GM19351 (cell line): Measurements from ENCODE around the gene FILIP1L.

Source experiments
- ATAC-seq: cut with Tn5 transposase; IDR thresholded peaks from one replicate; pipeline ENCODE4 v1.9.1; 2021; ENCODE audit warnings: mild to moderate bottlenecking, moderate library complexity; ENCODE audit not compliant: unreplicated experiment

FILIP1L gene

DNA sequence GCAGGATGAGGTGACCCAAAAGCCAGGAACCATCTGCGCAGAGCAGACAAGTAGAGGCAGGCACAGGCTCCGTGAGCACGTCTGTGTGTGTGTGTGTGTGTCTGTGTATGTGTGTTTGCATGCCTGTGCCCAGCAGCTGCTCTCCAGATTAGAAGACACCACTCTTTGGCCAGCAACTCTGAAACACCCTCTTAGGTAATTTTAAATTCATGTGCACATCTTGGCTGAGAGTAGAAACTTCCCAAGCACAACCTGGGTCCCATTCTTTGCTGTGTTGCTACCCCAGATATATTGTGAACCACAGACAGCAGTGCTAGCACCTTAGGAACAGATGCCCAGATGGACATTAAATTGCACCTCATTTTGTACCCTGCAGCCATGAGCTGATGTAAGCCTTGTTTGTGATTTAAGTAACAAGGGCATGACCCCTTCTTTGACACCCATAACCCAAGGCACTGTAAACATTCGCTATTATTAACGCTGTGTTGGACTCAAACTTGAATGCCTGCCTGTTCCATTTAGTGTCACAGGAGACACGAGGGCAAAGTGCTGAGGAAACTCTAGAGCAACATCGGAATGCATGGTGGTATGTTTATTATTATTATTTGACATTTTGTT lies at the start of gene FILIP1L:
TSS of gene FILIP1L (minus strand) at position 89 of the 618 bp plus-strand sequence.
- no peak for ATAC-seq

DNA sequence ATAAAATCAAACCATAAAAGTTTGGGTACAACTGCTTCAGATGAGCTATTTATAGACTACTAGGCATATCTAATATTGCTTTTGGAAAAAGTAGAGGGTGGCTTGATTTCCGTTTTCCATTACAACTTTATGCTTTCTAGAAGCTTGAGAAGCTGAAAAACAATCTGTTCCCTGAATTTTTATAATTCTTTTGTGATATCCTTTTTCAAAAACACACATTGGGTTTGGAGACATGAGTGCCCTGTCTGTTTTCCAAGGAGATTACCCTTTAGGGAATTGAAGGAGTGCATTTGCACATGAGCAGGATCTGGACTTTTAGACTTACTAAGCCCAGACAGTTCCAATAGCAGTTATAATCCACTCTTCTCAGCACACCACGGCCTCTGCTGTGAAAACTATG lies 49.5 kb upstream of the FILIP1L start:
- ATAC-seq, result no peak

DNA sequence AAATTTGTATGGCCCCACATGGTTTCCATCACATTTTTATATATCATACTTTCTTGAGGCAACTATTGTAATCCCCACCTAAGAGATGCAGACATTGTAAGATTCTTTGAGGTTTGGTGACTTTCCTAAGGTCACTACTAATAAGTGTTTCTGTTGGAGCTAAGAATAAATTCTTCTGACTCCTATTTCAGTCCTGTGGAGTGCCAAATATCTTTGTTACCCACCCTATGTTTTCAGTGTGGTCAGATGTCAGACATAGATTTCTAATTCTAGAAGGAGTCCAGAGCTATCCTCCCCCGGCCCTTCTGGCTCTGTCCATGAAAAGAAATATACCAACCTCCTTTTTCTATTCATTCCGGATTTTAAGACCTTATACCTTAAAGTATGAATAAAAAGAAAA lies 46.2 kb upstream of the FILIP1L start:
- ATAC-seq, result no peak

DNA sequence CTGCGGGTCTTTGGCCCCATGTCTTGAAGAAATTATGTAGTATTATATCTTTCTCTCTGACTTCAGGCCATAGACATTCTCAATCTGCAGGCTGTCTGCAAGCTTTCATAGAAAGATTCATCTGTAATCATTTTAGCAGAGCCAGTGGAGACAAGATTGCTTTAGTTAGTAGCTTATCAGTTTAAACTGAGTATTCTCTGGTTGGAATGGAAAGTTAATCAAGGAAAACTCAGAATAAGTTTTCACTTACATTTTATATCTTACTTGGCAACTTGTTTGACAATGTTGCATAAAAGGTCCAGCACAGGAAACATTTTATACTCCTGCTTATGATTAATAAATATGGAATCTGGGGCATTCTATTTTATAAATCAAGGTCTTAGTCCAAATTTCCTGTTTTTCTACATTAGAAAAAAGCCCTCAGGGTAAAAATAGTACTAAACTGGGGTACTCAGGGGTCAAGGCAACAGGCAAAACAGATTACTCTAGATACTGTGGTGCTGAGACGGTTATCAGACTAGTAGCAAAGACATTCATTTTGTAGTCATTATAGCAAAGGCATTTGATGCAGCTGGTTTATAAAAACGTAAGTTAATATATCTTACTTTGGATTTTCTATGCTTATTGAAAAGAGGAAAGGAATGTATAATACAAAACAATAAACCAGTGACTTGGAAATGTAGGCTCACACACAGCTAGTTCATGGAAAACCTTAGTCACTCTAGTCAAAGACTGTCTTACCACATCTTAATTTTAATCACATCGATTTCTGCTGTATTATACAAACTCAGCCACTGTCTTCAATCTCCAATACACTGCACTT lies 45.2 kb upstream of the FILIP1L start:
- no peak for ATAC-seq

DNA sequence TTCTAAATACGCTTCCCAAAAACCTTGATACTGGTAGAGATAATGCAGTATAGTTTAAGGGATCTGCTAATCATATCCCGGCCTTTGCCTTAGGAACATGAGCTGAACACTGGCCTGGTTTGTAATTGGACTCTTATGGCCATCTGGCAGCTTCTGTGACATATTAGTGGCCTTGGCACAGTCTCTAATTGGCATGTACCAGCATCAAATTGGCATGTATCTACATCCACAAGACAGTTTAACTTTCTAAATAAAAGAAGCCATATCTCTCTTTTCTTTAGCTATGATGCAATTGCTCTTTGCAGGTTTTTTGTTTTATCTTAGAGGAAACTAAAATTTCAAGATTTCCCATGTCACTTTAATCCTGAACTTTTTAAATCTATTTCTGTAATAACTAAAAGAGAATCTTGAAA lies 44.6 kb upstream of the FILIP1L start:
- no peak for ATAC-seq

GRCh38 chr3:100157685-100158084 lies 43.4 kb upstream of the FILIP1L start:
- ATAC-seq, result no peak

DNA sequence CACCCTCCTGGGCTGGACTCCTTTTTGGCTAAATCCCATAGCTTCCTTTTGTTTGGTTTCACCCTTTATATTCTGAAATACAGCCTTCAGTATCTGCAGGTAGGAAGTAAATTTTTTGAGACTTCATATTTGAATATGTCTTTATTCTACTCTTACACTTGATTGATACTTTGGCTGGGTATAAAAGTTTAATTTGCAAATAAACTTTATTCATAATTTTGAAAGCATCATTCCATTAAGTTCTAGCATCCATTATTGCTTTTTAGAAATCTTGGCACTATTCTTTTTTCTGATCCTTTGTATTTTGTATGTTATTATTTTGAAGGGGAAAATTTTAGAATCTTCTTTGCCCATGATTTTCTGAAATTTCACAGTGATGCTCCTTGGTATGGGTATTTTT lies 41.3 kb upstream of the FILIP1L start:
- ATAC-seq, result no peak

DNA sequence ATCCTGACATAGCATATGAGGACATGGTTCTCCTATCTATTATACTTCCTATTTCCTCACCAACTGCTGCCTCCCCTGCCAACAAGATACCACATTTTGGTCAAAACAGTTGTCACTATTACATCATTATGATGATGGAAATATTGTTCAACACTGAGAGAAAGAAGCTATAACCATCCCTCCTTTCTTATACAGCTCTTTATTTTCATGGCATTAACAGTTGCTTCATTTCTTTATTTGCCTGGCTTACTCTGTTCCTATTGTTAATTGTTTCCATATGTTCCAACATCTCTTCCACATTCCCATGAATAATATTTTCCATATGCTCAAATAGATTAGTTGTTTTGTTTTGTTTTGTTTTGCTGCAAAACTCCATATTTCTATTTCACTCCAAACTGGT lies 40.8 kb upstream of the FILIP1L start:
- no peak for ATAC-seq

DNA sequence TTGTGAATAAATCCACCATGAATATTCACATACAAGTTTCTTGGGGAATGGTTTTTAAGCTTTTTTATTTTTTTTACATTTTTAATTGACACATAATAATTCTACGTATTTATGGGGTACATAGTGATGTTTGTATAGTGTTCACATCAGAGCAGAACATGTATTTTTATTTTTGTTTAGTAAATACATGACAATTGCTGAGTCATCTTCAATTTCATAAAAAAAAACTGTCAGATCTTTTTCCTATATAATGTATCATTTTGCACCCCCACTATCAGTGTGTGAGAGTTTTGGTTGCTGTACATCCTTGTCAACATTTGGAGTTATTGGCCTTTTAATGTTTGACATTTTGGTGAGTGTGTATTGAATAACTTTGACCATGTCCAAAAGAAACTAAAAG lies 39.9 kb upstream of the FILIP1L start:
- no peak for ATAC-seq

- no peak for ATAC-seq
Measured at GRCh38 chr3:100151024-100151707, 36.9 kb upstream of the FILIP1L start.

DNA sequence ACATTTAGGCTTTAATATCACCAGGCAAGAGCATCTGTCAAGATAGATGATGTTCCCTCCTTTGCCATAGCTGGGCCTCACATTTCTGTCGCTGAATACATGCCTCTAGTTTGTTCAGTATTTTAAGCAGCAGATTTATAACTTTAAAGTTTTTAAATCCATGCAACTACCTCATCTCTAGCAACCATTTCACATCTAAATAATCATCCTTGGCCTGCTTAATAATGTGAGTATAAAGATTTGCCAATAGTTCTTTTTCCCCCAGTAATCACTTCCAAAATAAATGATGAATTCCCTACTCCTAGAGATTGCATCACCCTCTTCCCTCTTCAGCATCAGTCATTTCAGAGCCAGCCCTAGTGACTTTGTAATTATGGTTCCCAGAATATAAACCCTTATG lies 36.2 kb upstream of the FILIP1L start:
- ATAC-seq, result no peak

DNA sequence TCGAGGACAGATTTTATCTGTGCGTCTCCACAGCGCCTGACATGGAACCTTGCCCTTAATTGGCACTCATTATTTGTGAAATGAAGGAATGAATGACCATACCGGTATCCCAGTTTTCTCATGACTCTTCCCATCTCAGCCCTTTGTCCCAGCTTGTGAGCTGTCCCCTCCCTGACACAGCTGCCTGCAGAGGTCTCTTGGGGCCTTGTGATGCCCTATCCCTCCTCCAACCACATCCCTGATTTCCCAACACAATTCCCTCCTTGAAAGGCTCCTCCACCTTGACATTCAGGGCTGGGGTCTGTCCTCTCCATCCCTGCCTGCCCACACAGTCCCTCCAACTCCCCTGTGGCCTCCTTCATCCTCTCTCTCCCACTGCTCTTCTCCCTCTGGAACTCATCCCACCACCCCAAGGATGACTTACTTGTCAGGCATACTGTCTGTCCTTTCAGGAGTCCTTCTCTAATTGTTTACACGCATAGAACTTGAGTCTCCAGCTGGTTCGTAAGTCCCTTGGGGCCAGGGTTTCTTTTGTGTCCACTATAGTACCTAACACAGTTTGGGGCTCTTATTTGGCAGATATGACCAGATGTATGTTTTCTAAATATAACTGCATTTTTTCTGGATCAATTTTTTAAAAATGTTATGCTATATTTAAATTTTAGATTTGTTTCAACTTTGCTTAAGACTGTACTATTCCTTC lies 35.6 kb upstream of the FILIP1L start:
- no peak for ATAC-seq

- no peak for ATAC-seq
Measured at GRCh38 chr3:100149130-100149529, 34.8 kb upstream of the FILIP1L start.

GRCh38 chr3:100144255-100144866 lies 30.1 kb upstream of the FILIP1L start:
- ATAC-seq, result peak; percentile 100

DNA sequence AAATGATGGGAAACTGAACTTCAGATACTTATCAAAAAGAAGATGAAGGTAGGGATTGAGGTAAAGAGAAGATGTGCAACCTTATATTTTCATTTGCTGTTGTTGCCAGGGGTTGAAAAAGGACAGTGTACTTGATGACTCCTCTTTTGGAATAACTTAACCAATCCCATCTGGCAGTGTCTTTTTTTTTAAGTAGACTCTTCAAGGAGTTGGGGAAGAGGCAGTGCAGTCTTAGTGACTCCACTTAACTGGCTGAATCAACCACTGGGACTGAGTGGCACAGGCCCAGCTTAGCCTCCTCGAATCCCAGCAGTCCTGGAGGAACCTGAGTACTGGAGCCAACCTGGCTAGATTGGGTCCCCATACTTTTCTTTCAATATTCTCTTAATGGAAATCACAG lies 27.3 kb upstream of the FILIP1L start:
- ATAC-seq, result no peak

- no peak for ATAC-seq
Measured at GRCh38 chr3:100140976-100141375, 26.7 kb upstream of the FILIP1L start.

- no peak for ATAC-seq
Measured at GRCh38 chr3:100136921-100137320, 22.6 kb upstream of the FILIP1L start.

GRCh38 chr3:100131241-100131640 lies 16.9 kb upstream of the FILIP1L start:
- no peak for ATAC-seq

DNA sequence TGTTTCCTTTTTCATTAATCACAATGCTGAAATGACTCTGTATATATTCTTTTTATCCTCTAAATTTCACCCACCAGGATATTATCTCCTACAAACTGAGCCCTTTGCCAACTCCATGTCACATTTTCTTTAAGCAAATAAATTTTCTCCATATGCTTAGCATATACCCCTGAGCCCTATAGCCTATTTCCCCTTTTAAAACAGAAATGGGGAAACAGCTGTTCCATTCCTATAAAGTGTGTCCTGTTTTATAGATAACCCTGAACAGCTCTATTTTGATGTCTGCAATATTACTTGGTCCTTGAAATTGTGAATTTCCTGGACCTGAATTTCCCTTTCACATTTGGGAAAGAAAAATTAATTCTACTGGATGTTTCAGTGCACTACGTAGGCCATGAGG lies 15.6 kb upstream of the FILIP1L start:
- no peak for ATAC-seq

DNA sequence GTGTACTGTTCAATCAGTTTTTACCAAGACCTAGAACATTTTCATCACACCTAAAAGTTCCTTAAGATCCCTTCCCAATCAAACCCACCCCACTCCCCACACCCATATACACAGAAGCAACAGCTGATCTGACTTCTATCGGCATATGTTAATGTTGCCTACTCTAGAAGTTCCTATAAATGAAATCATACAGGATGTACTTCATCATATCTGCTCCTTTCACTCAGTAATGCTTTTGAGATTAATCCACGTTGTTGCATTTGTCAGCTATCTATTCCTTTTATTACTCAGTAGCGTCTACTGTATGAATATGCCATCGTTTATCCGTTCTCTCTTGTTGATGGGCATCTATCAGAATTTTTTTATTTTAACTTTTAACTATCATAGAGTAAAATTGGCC lies 14.3 kb upstream of the FILIP1L start:
- ATAC-seq, result no peak

GRCh38 chr3:100127792-100128191 lies 13.5 kb upstream of the FILIP1L start:
- ATAC-seq, result no peak
